Measurements from ENCODE around the gene HEY2.
"Not testable (repeated sequence)": the region's sequence is repeated elsewhere in the genome, so short reads cannot be mapped to it uniquely, and the experiment has no call there.

The HEY2 gene

DNA sequence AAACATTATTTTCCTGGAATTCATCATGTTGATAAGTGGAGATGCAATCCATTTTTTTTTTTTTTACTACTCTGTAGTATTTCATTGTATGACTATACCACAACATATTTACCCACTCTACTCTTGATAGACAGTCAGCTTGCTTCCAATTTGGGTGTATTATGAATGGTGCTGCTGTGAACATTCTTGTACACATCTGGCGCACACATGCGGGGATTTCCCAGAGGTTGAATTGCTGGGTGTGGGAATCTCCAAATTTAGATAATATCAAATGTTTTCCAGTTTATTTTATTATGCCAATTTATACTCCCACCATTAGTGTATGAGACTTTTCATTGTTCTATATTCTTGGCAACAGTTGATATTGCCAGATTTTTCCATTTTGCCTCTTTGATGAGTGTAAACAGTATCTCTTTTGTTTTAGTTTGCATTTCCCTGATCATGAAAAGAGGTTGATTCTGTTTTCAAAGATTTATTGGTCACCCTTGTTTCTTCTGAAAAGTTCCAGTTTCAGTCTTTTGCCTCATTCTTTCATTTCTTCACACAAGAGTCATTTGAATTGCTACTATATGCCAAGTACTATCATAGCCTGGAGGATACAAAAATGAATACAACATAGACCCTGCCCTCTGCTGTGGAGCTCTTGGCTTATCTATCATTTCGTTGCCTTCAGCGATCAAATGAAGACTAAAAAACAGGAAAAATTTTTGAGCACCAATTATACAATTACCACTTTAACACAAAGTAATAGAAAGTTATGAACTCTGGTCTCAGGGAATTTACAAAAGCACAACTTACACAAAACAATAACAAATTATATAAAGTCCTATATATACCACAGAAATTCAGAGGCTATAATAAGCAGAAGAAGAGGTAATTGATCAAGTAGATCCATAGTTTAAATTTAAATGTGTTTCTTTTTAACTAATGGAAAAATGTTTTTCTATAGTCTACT is 24.2 kb downstream of the HEY2 start:
- DNase-seq (ENCODE audit: low spot score): no peak

DNA sequence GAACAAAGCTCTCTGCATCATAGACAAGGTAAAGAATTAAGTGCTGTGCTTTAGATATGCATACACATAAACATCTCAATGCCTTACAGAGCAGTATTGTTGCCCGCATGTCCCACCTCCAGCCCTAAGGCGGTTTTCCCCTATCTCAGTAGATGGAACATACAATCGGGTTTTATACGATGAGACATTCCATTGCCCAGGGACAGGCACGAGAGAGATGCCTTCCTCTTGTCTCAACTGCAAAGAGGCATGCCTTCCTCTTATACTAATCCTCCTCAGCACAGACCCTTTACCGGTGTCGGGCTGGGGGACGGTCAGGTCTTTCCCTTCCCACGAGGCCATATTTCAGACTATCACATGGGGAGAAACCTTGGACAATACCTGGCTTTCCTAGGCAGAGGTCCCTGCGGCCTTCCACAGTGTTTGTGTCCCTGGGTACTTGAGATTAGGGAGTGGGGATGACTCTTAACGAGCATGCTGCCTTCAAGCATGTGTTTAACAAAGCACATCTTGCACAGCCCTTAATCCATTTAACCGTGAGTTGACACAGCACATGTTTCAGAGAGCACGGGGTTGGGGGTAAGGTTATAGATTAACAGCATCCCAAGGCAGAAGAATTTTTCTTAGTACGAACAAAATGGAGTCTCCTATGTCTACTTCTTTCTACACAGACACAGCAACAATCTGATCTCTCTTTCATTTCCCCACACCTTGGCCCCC is 26.8 kb downstream of the HEY2 start:
- DNase-seq (ENCODE audit: low spot score): not testable (repeated sequence)

DNA sequence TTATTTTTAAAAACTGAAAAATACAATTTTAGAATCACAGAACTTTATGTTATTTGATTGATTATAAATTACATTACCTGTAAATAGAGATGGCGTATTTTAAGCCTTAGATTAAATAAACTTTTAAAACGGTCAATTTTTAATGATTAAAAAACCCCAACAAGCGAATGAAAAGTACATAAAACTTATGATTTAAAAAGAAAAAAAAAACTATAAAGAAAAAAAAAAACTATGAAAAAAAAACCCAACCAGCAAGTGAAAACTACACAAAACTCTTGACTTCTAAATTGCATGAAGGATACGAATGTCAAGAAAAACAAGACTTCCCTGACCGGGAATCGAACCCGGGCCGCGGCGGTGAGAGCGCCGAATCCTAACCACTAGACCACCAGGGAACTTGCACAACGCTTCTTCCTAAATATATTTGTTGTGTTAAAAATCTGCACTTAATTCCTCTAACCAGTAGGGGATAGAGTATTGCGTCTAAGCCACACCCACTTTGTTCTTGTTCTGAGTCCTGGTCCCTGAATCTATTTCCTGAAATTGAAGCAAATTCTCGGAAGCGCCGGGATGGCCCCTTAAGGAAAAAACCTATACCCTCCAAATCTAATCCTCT is 30.6 kb downstream of the HEY2 start:
- peak; percentile 97 for DNase-seq (ENCODE audit: low spot score)

DNA sequence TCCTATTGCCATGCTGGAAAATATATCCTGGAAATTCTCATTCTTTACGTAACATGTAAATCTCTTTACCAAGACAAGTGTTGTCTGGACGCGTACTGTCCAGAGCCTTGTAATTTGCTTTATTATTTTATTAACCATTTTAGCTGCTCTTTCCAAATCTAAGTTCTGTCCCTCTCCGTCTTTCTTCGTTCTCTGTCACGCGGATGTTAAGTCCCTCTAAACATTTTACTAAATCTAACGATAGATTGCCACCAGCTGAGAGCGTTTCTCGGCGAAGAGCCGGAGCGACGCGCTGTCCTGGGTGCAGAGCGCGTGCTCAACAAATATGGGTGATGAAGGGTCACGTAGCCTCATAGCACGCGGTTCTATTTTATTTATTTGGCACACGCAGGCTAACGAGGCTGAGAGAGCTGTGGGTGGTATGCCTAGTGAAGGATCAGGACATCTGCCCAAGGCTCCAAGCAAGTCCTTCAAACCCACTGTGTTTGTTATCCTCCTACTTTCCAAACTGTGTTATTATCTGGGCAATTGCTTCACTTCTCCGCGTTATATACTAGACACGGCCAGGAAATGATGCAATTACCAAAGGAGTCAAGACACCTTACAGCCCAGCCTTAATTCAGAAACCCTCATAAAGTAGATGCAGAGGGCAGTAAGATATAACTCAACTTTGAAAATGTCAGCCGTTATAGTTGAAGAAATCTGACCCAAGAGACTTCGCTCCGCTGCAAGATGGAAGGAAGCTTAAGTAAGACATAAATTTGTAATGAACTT is 31.3 kb downstream of the HEY2 start:
- DNase-seq (ENCODE audit: low spot score): peak; percentile 81

DNA sequence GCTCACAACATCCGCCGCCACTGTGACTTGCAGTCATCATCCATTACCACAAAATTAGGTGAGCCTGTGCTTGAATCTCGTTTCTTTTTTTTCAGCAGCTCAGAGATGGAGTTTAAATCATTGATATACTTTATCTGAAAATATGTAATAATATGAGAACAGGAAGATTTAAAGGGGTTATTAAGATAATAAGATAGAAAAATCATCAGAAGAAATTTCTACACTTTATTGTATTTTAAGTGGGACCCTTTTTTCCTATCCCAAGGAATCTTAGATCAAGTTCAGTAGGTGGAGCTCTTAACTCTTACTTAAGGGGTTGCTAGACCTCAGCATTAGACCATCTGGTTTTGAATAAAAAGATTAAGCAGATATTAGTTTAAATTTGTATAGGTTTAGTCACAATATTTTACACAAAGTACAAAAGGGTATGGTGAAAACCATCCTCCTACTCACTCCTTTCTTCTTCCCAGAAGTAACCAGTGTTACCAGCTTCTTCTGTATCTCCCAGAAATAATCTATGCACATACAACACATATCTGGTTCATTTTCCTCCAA is 32.0 kb downstream of the HEY2 start:
- DNase-seq (ENCODE audit: low spot score): peak; percentile 70

DNA sequence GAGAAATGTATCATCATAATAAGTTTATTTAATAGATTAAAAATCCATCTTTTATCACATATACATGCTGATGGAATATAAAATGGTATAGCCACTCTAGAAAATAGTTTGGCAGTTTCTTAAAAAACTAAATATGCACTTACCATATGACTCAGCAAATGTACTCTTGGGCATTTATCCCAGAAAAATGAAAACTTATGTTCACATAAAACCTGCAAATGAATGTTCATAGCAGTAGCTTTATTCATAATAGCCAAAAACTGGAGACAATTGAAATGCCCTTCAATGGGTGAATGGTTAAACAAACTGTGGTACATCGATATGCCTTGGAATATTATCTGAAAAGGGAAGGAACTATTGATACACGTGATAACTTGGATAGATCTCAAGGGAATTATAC is 34.9 kb downstream of the HEY2 start:
- no peak for DNase-seq (ENCODE audit: low spot score)

DNA sequence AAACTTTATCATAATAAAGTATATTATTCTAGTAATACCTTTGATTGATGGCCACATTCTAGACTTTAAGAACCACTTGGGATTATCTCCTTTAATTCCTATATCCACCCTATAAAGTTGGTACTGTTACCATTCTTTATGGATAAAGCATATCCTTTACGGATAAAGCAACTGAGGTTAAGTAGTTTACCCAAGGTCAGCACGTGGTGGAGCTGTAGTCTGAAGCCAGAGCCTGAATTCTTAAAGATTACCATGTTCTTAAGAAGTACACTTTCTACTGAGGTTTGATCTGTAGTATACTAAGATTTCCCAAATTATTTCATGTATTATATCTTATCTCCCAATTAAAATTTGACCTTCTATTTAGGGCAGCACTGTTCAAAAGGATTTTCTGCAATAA is 38.4 kb downstream of the HEY2 start:
- no peak for DNase-seq (ENCODE audit: low spot score)

DNA sequence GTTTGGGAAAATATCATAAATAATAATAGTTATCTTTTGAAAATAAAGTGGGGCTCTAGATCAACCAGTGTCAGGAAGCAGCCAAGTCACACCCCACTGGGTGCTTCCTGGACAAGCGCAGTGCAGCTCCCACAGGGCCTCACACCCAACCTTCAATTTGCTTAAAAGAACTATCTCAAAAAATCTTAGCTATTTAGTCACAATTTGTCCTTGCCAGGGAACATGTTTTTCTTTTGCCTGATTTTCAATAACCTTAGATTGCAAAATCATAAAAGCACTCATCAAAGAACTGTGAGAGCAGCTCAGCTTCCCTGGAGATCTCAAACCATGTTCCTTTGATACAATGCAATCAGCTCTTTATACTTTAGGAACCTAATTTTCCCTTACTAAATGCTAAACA is 39.7 kb downstream of the HEY2 start:
- no peak for DNase-seq (ENCODE audit: low spot score)

DNA sequence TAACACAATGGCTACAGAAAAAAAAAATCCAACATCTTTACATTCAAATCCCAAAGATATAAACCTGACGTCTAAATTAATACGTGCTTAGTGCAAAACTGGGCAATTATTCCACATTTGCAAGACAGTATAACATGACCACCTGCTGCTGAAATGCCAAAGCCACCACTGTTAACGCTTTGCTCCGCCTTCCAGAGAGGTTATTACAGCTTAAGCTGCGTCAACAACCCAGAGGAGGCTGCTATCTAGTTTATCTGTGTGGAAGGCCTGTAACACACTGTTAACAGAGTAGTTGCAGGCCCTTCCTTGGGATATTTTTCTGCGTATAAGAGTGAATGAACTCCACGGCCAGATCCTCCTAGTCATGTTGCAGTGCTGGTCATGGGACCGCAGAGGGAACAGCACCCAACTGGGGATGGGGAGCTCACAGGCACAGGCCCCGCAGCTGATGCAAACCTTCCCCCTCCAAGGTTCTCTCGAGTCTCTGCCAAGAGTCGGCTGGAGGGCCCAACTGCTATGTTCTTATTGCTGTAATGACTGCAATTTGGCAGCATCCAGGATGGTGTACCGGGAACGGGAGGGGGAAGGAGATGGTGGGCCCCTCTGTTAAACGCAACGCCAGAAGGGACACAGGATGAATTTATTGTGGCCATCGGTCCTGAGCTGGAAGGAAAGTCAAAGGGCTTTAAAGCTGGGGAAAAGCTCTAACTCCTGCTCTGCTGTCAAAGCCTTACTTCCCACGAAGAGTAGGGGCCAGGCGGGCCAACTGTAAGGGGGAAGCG is 40.3 kb downstream of the HEY2 start:
- DNase-seq (ENCODE audit: low spot score): peak; percentile 74

DNA sequence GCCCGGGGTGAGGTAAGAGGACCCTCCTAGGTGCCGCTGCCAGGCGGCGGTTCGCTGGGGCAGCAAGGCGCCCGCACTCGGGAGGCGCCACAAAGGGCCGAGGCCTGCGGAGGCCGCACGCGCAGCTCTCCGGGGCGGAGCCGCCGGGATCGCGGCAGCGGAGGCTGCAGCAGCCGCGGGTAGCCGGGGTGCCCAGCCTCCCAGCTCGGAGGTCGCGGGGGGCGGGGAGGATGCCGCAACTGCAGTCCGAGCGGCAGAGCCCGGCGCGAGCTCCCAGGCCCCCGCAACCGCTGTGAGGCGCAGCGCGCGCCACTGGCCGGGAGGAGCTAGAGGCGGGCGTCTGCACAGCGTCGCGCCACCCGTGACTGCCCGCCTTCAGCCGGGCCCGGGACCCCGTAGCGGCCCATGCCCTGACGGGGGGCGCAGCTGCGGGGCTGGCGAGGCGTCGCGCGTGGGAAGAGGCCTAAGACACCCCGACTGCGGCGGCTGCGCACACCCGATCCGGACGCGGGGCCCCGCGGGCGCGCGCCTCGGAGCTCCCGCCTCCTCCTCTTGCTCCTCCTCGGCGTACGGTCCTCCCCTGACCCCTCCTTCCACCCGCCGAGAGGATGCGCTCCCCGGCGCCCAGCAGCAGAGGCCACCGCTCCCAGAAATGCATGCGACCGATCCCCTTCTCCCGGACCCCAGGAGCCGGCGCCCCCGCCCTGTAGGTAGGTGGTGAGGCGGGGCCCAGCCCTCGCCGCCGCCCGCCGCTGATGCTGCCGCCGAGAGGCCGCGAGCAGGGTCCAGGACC is 41.1 kb downstream of the HEY2 start, which contains the start of gene NCOA7:
NCOA7 (plus strand) TSS at position 603 of the 793 bp plus-strand sequence. CDS start 24,395 bp downstream, outside the sequence.
- peak; percentile 80 for DNase-seq (ENCODE audit: low spot score)

DNA sequence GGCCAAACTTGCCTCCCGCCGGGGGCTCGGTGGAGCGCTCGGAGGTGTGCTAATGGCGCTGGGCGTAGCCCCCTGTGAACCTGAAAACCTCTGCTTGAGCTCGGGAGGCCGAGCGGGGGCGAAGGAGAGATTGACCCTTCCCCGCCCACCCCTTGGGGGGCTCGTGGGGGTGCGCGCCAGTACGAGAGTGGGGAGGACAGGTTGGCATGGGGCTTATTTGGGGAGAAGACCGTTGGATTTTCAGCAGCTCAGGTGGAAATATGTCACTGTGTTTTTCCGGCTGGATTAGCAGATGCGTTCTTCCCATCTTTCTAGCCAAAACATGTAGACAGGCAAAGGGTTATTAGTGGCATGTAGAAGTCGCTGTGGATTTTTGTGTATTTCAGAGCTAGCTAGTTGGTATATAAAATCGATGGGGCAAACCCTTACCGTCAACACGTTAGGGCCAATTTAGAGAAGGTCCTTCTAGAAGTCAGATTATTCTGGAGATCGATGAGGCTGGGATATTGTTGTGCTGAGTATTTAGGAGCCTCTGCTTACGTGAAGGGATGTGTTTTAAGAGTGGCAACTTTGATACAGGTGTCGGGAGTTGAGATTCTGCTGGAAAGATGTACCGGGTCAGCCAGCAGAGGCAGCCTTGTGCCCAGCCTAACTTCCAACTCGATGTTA is 41.9 kb downstream of the HEY2 start:
- DNase-seq (ENCODE audit: low spot score): peak; percentile 83

DNA sequence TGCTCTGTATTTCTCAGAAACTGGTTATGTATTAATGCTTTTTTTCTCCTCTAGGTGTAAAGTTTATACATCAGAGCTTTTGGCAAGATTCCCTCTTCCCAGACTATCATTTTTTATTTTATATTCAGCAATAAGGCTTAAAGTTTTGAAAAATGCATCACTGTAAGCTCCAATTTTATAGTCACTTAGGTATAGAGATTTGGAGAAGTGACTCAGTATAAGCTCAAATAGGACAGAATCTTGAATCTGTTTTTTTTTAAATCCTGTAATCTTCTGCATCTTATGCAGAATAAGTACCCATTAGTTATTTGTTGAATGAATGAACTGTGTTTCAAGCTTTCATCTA is 42.4 kb downstream of the HEY2 start:
- no peak for DNase-seq (ENCODE audit: low spot score)

DNA sequence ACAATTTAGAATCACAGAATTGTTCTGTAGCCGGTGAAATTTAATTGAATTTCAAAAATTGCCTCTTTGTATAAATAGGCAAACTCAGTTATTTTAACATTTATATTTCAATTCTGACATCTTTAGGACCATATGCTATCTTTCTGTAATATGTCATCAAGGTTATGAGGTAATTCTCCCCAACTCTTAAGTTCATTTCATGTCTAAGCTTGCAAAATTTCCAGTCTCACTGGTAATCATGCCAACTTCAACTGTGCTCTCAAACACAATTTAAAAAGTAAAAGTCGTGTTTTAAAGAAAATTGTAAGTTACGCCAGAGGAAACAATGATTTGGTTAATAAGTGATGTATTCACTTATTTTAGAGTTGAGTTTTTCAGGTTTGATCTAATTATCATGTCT is 42.7 kb downstream of the HEY2 start:
- no peak for DNase-seq (ENCODE audit: low spot score)

DNA sequence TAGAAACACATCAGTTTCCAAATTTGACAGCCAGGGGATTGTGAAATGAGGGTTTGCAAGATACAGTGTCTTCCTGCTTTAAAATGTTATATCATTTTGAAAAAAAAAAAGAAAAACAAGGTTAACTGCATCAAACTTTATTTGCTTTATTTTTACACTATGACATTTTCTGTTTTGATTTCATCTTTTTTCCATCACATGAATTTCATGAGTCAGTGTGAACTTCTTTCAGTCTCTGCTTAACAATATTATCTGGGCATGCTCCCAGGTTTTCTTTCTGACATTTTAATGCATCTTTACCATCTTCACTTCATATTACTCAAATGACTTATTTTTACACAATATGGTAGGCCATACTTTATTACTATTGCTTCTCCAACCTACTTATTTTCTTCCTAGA is 43.2 kb downstream of the HEY2 start:
- DNase-seq (ENCODE audit: low spot score): no peak

DNA sequence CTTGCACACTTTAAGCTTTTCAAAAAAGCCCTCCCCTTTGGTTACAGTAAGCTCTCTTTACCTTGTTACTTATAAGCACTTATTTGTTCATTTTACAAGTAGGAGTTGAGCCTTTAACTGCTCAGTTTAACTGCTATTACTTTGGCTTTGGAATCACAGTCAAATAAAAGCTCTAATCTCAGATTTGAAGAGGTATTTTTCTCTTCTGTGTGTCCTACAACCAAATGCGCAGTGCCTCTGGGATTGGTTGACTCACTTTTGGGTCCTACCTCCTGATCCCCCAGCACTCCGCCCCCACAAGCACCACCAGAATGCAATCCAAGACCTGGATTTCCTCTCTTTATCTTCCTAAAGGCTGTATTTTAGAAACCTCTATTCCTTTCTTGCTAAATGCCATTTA is 43.8 kb downstream of the HEY2 start:
- peak; percentile 67 for DNase-seq (ENCODE audit: low spot score)

DNA sequence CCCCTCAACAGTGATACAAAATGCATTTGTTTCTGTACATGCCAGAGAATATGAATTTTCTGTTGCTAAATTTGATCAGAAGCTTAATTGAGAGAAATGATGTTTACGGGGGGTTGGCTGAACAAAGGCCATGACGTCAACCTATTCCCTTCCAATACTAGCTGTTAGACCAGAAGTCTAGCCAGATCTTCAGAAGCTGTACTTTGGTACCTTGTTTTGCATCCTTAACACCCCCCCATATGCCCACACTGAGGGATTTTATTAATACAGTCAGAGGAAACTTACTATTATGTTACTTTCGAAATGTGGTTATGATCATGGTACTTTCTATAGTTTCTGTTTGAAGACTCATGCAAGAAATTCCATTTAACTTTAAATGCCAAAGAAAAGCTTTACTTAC is 44.4 kb downstream of the HEY2 start:
- DNase-seq (ENCODE audit: low spot score): peak; percentile 42

DNA sequence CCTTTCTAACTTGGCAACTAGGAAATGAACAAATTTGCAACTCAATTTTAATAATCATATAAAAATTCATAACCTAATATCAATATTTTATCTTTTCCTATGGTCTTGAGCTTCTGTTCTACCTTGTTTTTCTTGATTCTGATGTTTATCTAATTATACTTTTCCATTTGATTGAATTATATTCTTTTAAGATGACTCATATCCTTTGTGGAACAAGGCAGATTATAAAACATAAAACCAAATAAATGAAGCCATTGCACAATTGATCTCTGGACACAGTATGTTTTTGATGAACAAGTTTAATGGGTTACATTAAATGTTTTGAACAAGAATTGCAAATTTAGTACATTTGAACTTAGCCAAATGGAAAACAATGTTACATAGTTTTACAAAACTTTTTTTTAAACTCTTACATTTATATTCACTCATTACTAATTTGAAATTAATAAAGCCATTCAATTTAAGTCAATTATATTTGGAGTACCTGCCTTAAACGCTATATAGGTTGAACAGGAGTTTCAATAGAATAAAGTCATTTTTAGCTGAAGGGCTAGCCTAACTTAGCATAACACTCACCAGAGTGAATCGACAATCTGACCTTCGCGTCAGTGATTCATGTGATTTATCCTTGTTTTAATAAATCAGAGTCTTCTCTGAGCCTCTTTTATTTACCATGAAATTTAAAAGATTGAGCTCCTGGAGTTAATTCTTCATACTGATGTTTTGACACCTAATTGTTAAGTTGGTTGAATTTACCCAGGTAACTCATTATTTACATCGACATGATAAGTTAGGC is 45.1 kb downstream of the HEY2 start:
- DNase-seq (ENCODE audit: low spot score): no peak

DNA sequence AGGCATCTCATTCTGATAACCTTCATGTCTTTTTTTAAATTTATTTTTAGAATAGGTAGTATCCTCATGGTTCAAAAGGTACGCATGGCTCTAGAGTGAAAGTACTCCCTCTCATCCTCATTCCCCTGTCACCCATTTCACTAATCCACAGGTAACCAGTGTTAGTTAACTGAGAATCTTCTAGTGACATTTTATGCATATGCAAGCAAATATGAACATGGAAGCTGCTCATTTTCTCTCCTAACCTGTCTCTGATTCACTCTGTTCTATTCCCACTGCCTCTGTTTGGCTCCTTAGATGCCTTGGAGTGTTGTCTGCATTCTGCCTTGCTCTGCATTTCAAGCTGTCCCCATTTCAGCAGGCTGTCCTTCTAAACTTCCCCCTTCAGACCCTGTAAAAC is 45.9 kb downstream of the HEY2 start:
- DNase-seq (ENCODE audit: low spot score): no peak
